Measurements from ENCODE around the gene ESRRA.

The ESRRA gene

GRCh38 chr11:64305075-64305690, at the start of gene ESRRA:
Gene ESRRA, plus strand, starts transcription at chr11:64305524. Its CDS starts 1,656 bp downstream, at chr11:64307180.
- peak within 1 kb of the TSS; percentile 97 for H3K27ac Mint-ChIP-seq
- peaks cover 5% of the 10 kb centered on the region for H3K36me3 Mint-ChIP-seq (ENCODE audit: low read depth)
- peak within 1 kb of the TSS; percentile 95 for H3K4me3 Mint-ChIP-seq
- H3K27me3 Mint-ChIP-seq (ENCODE audit: low read depth, poor library complexity) = peaks cover 41% of the 10 kb centered on the region
- peak; percentile 100 for DNase-seq
- no peak for TF ChIP-seq CTCF (IDR thresholded peaks at IDR 0.05)
- H3K9me3 Mint-ChIP-seq = no peaks in the 10 kb centered on the region
- H3K4me1 Mint-ChIP-seq = peaks cover 31% of the 10 kb centered on the region

- H3K9me3 Mint-ChIP-seq = no peaks in the 10 kb centered on the region
Observed at GRCh38 chr11:64256300-64256699, 49.0 kb upstream of the ESRRA start.

GRCh38 chr11:64258356-64258755, 47.0 kb upstream of the ESRRA start:
- H3K9me3 Mint-ChIP-seq = no peaks in the 10 kb centered on the region
- no peak for TF ChIP-seq CTCF (IDR thresholded peaks at IDR 0.05)
- H3K36me3 Mint-ChIP-seq (ENCODE audit: low read depth) = peaks cover 21% of the 10 kb centered on the region
- H3K4me1 Mint-ChIP-seq = peaks cover 26% of the 10 kb centered on the region
- peaks cover 2% of the 10 kb centered on the region for H3K27me3 Mint-ChIP-seq (ENCODE audit: low read depth, poor library complexity)
- DNase-seq = no peak
- H3K4me3 Mint-ChIP-seq = no peak overlapping the region
- no peak overlapping the region for H3K27ac Mint-ChIP-seq

More at GRCh38 chr11:64256300-64256699, 49.0 kb upstream of the ESRRA start:
- Mint-ChIP-seq H3K27me3 (ENCODE audit: low read depth, poor library complexity) (peaks cover 2% of the 10 kb centered on the region), H3K4me1 (peaks cover 31% of the 10 kb centered on the region), H3K27ac (no peak overlapping the region), H3K36me3 (ENCODE audit: low read depth) (peaks cover 17% of the 10 kb centered on the region), H3K4me3 (no peak overlapping the region)
- no peak for DNase-seq
- TF ChIP-seq CTCF (IDR thresholded peaks at IDR 0.05) = no peak

- Mint-ChIP-seq H3K4me1 (peaks cover 25% of the 10 kb centered on the region), H3K27ac (peak overlapping the region; percentile 89), H3K27me3 (ENCODE audit: low read depth, poor library complexity) (peaks cover 2% of the 10 kb centered on the region), H3K9me3 (no peaks in the 10 kb centered on the region), H3K4me3 (no peak overlapping the region), H3K36me3 (ENCODE audit: low read depth) (peaks cover 21% of the 10 kb centered on the region)
- no peak for DNase-seq
- TF ChIP-seq CTCF (IDR thresholded peaks at IDR 0.05) = no peak
Observed at GRCh38 chr11:64258946-64259532, 46.3 kb upstream of the ESRRA start.

- Mint-ChIP-seq H3K27me3 (ENCODE audit: low read depth, poor library complexity) (peaks cover 2% of the 10 kb centered on the region), H3K27ac (peak overlapping the region; percentile 89), H3K9me3 (no peaks in the 10 kb centered on the region), H3K4me3 (no peak overlapping the region), H3K36me3 (ENCODE audit: low read depth) (peaks cover 21% of the 10 kb centered on the region), H3K4me1 (peaks cover 30% of the 10 kb centered on the region)
- DNase-seq = no peak
- TF ChIP-seq CTCF (IDR thresholded peaks at IDR 0.05) = no peak
Observed at GRCh38 chr11:64259533-64260067, 45.7 kb upstream of the ESRRA start.

Measured in nephron progenitor cell (in vitro differentiated cells).